Omental fat pad (tissue), 4 donors: ENCODE data around the gene TIMM21. TPM values are rescaled to one million over a fixed set of nuclear protein-coding genes. Genes with fewer than 3 reads are reported as not detected.
A peak's percentile ranks its signal among the peaks of the same experiment; 100 is the strongest.

Experiments used
- ATAC-seq: fragments of 150-250 bp; one replicate; pipeline ENCODE4 v1.9.1; 2016; ENCODE audit warnings: mild to moderate bottlenecking, moderate library complexity; ENCODE audit not compliant: low FRiP score
- DNase-seq: peaks from one replicate; pipeline ENCODE4 v3.0.0-alpha.2; 2019; ENCODE audit warnings: low spot score
- total RNA-seq, 4 donors: library from RNA; depleted of rRNA; stranded (reverse); fragments of >200 nt; gene quantifications; one replicate each; pipeline ENCODE4 v1.1.0, GENCODE V29; 2016
- TF ChIP-seq, protein P1 (sequence below), 3 donors: fragments of 450-650 bp; IDR thresholded peaks; one replicate each; pipeline ENCODE4 v1.5.1; 2016 to 2017; ENCODE audit warnings: antibody characterized with exemption in 3 of 3, mild to moderate bottlenecking in 3 of 3, moderate library complexity in 2 of 3

Gene TIMM21
- total RNA-seq, 4 donors from 2014 or later: 33.9 to 44.5 (median 38.8) TPM

DNA sequence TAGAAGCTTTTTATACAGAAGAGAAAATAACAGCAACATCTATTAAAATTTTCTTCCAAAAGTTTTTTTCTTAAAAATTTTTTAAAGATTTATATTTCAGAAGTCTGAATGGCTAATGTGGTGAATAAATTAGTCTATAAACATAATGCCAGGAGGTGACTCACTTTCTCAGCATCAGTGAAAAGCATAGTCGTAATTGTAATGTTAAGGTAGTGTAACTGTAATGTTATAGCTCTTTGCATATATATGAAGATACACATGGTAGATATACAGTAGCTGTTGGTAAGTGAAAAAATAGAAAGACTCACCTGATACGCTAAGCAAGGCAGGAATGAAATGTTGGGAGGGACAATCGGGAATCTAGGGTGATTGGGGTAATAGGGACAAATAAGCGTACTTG is 5.5 kb downstream of the TIMM21 start:
- ATAC-seq: no peak
- DNase-seq: no peak
- TF ChIP-seq, protein P1, sequence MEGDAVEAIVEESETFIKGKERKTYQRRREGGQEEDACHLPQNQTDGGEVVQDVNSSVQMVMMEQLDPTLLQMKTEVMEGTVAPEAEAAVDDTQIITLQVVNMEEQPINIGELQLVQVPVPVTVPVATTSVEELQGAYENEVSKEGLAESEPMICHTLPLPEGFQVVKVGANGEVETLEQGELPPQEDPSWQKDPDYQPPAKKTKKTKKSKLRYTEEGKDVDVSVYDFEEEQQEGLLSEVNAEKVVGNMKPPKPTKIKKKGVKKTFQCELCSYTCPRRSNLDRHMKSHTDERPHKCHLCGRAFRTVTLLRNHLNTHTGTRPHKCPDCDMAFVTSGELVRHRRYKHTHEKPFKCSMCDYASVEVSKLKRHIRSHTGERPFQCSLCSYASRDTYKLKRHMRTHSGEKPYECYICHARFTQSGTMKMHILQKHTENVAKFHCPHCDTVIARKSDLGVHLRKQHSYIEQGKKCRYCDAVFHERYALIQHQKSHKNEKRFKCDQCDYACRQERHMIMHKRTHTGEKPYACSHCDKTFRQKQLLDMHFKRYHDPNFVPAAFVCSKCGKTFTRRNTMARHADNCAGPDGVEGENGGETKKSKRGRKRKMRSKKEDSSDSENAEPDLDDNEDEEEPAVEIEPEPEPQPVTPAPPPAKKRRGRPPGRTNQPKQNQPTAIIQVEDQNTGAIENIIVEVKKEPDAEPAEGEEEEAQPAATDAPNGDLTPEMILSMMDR (IDR thresholded peaks at IDR 0.05): no peak

DNA sequence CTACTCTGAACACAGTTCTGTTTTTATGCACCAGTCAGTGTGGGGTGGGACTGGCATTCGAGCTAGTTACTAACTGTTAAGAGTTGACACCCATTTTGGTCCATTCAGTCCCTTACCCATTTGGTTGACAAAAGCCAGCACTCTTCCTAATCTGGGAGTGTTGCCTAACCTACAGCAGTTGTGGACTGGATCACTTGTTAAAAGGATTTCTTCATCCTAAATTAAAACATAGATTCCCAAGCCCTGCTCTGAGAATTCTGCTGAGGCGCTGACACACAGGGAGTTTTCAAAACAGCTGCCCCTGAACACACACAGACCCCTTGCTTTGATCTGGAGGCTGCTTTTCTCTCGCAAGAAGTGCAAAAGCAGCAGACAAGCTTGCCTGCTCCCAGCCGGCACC is 6.4 kb downstream of the TIMM21 start:
- ATAC-seq (no peak), DNase-seq (no peak)
- TF ChIP-seq, protein P1 (IDR thresholded peaks at IDR 0.05): no peak

DNA sequence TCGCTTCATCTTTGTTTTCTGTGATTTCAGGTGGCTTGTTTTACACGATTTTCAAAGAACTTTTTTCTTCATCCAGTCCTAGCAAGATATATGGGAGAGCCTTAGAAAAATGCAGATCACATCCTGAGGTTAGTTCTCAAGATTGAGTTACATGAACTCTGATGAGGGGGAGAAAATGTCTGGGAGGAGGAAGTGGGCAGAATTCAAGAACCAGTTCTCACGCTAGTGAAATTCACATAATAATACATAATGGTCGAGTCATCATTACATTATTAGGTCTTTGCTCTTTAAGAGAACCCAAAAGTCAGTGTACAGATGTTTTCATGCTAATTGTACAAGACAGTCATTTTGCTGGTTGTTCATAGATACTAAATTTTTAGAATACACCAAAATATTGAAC is 7.0 kb downstream of the TIMM21 start:
- ATAC-seq: no peak
- no peak for DNase-seq
- TF ChIP-seq, protein P1 (IDR thresholded peaks at IDR 0.05): no peak

DNA sequence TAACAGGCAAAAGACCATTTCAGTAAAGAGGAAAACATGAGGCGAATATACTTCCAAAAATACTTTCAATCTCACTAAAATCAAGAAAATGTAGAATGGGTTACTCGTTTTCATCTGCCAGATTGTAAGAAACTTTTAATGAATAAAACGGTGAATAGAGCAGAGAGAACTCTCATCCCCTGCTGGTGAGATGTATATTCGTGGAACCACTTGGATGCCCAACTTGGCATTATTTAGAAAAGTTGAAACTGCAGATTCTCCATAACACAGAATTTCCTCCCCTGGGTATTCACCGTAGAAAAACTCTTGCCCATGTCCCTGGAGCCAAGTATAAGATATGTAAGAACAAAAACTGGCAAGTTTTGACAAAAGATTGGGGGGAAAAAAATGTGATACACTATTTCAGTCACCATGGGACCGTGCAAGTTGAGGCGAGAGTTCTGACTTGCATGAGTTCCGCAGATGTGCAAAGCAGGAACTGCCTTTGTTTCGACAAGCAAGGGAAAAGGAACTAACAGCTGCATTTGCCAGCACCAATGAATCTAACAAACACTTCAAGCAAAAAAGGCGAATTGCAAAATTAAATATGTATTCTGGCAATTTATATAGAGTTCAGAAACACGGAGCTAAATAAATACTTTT is 14.8 kb downstream of the TIMM21 start:
- TF ChIP-seq, protein P1 (IDR thresholded peaks at IDR 0.05): no peak
- DNase-seq: no peak
- no peak for ATAC-seq

DNA sequence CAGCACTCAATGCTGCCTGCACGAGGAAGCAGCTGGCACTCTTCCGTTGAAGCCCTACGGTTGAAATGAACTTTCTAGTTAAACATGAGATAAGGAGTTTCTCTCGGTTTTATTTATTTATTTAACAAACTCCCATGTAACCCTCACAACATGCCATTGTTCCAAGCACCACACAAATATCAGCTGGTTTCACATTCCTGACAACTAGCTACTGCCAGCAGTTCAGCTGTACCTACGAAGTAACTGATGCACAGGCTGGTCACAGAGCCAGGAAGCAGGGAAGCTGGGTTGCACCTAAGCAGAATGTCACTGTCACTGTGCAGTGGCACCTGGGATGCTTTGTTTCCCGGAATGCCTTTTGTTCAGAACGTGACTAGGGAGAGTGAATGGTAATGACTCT is 18.1 kb downstream of the TIMM21 start:
- ATAC-seq: no peak
- DNase-seq: no peak
- TF ChIP-seq, protein P1 (IDR thresholded peaks at IDR 0.05): no peak

DNA sequence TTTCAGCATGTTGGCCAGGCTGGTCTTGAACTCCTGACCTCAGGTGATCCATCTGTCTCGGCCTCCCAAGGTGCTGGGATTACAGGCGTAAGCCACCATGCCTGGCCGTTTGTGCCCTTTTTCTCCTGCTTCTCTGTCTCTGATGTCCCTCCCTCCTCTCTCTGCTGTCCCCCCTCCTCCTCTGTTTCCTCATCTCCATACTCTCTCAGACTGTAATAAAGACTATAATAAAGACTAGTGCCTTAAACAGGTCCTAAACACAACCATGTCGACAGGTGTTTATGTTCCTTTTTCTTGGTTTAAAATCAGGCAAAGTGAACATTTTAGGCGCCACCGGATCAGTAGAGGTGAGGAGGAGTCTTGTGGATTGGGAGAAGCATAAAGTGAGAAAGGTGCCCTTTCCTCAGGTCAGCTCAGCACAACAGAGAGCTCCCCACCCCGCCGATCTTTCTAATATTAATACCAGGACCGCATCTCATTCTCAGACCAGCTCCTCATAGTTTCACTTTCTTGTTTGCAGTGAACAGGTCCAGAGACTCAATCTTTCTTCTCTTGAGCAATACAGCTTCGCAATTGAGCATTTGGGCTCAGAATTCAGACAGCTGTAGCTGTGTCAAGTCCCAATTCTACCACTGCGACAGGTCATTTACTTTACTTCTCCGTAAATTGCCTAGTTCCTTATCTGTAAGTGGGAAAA is 23.7 kb downstream of the TIMM21 start:
- peak; percentile 64 for ATAC-seq

More for the DNA sequence above, 23.7 kb downstream of the TIMM21 start:
- TF ChIP-seq, protein P1 (IDR thresholded peaks at IDR 0.05): no peak
- DNase-seq: no peak
